HEK293 (cell line): ENCODE results near the gene TMEM222.

Experiments
- BCL11B ChIP-seq: fragments of 450-650 bp; formaldehyde crosslinking; IDR thresholded peaks from 2 replicates; pipeline ENCODE4 v1.5.1; 2016; ENCODE audit warnings: low read depth, missing biosample characterization, missing genetic modification characterization
- GLI4 ChIP-seq: fragments of 450-650 bp; formaldehyde crosslinking; IDR thresholded peaks from 2 replicates; pipeline ENCODE4 v1.5.1; 2016; ENCODE audit warnings: missing biosample characterization, missing genetic modification characterization
- KLF1 ChIP-seq: fragments of 450-650 bp; formaldehyde crosslinking; IDR thresholded peaks from 2 replicates; pipeline ENCODE4 v1.5.1; 2016; ENCODE audit warnings: missing biosample characterization, missing genetic modification characterization
- ZFP3 ChIP-seq: fragments of 450-650 bp; formaldehyde crosslinking; IDR thresholded peaks from 2 replicates; pipeline ENCODE4 v1.5.1; 2016; ENCODE audit warnings: low read depth, missing biosample characterization, missing genetic modification characterization
- ZNF155 ChIP-seq: fragments of 450-650 bp; formaldehyde crosslinking; IDR thresholded peaks from 2 replicates; pipeline ENCODE4 v1.5.1; 2016; ENCODE audit warnings: missing biosample characterization, missing genetic modification characterization
- ZNF169 ChIP-seq: fragments of 450-650 bp; formaldehyde crosslinking; IDR thresholded peaks from 2 replicates; pipeline ENCODE4 v1.5.1; 2016; ENCODE audit warnings: missing biosample characterization, missing genetic modification characterization
- ZNF174 ChIP-seq: fragments of 450-650 bp; formaldehyde crosslinking; IDR thresholded peaks from 2 replicates; pipeline ENCODE4 v1.5.0; 2017; ENCODE audit warnings: missing biosample characterization, mild to moderate bottlenecking, missing genetic modification characterization
- ZNF274 ChIP-seq, 2 experiments: fragments of 200-500 bp in 1 of 2; fragments of 450-650 bp in 1 of 2; sonication (Bioruptor generic) in 1 of 2; formaldehyde crosslinking in 1 of 2; IDR thresholded peaks; 2 replicates each; pipeline versions ENCODE4 v1.5.1 to v1.6.1; 2014 to 2016; ENCODE audit warnings: borderline replicate concordance in 1 of 2, inconsistent platforms in 1 of 2, low read length in 1 of 2, missing biosample characterization in 1 of 2, missing genetic modification characterization in 1 of 2
- ZNF302 ChIP-seq: fragments of 450-650 bp; formaldehyde crosslinking; IDR thresholded peaks from 2 replicates; pipeline ENCODE4 v1.5.1; 2016; ENCODE audit warnings: missing biosample characterization, missing genetic modification characterization, low read depth
- ZNF391 ChIP-seq: fragments of 450-650 bp; formaldehyde crosslinking; IDR thresholded peaks from 2 replicates; pipeline ENCODE4 v1.5.1; 2016; ENCODE audit warnings: low read depth, missing biosample characterization, missing genetic modification characterization, borderline replicate concordance
- ZNF416 ChIP-seq: fragments of 450-650 bp; formaldehyde crosslinking; IDR thresholded peaks from 2 replicates; pipeline ENCODE4 v1.5.1; 2016; ENCODE audit warnings: missing biosample characterization, missing genetic modification characterization
- ZNF426 ChIP-seq: fragments of 450-650 bp; formaldehyde crosslinking; IDR thresholded peaks from 2 replicates; pipeline ENCODE4 v1.5.1; 2017; ENCODE audit warnings: missing biosample characterization, missing genetic modification characterization, mild to moderate bottlenecking, inconsistent platforms, moderate library complexity
- ZNF501 ChIP-seq: fragments of 450-650 bp; formaldehyde crosslinking; IDR thresholded peaks from 2 replicates; pipeline ENCODE4 v1.5.1; 2016; ENCODE audit warnings: missing biosample characterization, missing genetic modification characterization
- ZNF521 ChIP-seq: fragments of 450-650 bp; formaldehyde crosslinking; IDR thresholded peaks from 2 replicates; pipeline ENCODE4 v1.5.1; 2017; ENCODE audit warnings: missing biosample characterization, mild to moderate bottlenecking, missing genetic modification characterization
- ZNF548 ChIP-seq: fragments of 450-650 bp; formaldehyde crosslinking; IDR thresholded peaks from 2 replicates; pipeline ENCODE4 v1.5.1; 2016; ENCODE audit warnings: missing biosample characterization, missing genetic modification characterization
- ZNF560 ChIP-seq: fragments of 450-650 bp; formaldehyde crosslinking; IDR thresholded peaks from 2 replicates; pipeline ENCODE4 v1.5.1; 2017; ENCODE audit warnings: missing biosample characterization, missing genetic modification characterization, borderline replicate concordance
- ZNF701 ChIP-seq: fragments of 450-650 bp; formaldehyde crosslinking; IDR thresholded peaks from 2 replicates; pipeline ENCODE4 v1.5.1; 2016; ENCODE audit warnings: missing biosample characterization, missing genetic modification characterization
- ZNF776 ChIP-seq: fragments of 450-650 bp; formaldehyde crosslinking; IDR thresholded peaks from 2 replicates; pipeline ENCODE4 v1.5.0; 2017; ENCODE audit warnings: missing biosample characterization, missing genetic modification characterization, borderline replicate concordance
- TF ChIP-seq, protein P1 (sequence below): fragments of 450-650 bp; formaldehyde crosslinking; IDR thresholded peaks from 2 replicates; pipeline ENCODE4 v1.5.1; 2016; ENCODE audit warnings: missing biosample characterization, missing genetic modification characterization
- TF ChIP-seq, protein P2 (sequence below): fragments of 450-650 bp; formaldehyde crosslinking; IDR thresholded peaks from 2 replicates; pipeline ENCODE4 v1.5.1; 2017; ENCODE audit warnings: missing biosample characterization, missing genetic modification characterization
- TF ChIP-seq, protein P3 (sequence below): fragments of 450-650 bp; formaldehyde crosslinking; IDR thresholded peaks from 2 replicates; pipeline ENCODE4 v1.5.1; 2017; ENCODE audit warnings: missing biosample characterization, missing genetic modification characterization
- TF ChIP-seq, protein P4 (sequence below): fragments of 450-650 bp; formaldehyde crosslinking; IDR thresholded peaks from 2 replicates; pipeline ENCODE4 v1.5.1; 2016; ENCODE audit warnings: missing biosample characterization, missing genetic modification characterization
- TF ChIP-seq, protein P5 (sequence below): fragments of 450-650 bp; IDR thresholded peaks from 2 replicates; pipeline ENCODE4 v1.5.1; 2018; ENCODE audit warnings: missing biosample characterization, mild to moderate bottlenecking, missing genetic modification characterization
- TF ChIP-seq, protein P6 (sequence below): fragments of 450-650 bp; formaldehyde crosslinking; IDR thresholded peaks from 2 replicates; pipeline ENCODE4 v1.5.1; 2017; ENCODE audit warnings: missing biosample characterization, mild to moderate bottlenecking, missing genetic modification characterization, moderate library complexity

The TMEM222 gene

DNA sequence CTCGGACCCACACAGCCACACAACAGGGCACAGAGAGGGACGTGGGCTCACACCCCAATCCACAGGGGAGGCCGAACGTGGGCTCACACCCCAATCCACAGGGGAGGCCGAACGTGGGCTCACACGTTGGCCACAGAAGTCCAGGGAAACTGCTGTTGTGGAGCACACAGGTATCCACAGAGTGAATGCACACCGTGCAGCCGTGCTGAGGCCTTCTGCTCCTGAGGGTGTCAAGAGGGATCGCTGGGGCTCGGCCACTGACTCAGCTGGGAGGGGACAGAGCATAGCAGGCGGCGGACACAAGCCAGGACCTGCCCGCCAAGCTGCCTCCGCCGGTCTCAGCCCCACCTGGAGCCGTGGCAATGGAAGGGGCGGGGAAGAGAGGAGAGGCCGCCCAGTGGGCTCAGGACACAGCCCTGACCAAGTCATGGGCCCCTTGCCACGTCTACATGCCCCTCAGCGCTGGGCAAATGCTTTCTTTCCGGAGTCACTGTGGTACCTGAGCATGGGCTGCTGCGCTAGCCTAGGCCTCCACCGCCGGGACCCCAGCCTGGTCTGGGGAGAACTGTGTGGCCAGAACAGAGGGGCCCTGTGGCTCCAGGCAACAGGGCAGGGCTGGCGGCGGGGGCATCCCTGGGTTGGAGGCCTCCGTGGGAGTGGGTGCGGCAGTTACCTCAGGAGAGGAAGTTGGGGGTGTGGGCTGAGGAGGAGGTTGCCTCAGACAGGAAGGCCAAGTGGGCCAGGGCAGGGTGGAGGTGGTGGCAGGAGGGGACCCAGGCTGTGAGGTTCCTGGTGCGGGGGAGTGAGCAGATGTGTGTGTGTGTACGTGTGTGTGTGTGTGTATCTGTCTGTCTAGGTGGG, 21.0 kb downstream of the TMEM222 start (continued):
- TF ChIP-seq, protein P1, sequence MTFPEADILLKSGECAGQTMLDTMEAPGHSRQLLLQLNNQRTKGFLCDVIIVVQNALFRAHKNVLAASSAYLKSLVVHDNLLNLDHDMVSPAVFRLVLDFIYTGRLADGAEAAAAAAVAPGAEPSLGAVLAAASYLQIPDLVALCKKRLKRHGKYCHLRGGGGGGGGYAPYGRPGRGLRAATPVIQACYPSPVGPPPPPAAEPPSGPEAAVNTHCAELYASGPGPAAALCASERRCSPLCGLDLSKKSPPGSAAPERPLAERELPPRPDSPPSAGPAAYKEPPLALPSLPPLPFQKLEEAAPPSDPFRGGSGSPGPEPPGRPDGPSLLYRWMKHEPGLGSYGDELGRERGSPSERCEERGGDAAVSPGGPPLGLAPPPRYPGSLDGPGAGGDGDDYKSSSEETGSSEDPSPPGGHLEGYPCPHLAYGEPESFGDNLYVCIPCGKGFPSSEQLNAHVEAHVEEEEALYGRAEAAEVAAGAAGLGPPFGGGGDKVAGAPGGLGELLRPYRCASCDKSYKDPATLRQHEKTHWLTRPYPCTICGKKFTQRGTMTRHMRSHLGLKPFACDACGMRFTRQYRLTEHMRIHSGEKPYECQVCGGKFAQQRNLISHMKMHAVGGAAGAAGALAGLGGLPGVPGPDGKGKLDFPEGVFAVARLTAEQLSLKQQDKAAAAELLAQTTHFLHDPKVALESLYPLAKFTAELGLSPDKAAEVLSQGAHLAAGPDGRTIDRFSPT (tag by site-specific recombination): peak; percentile 60; the same call in 1 of the 2 replicates
- no peak for TF ChIP-seq ZNF521 (tag by site-specific recombination)
- no peak for TF ChIP-seq ZNF548 (tag by site-specific recombination)
- TF ChIP-seq, protein P2, sequence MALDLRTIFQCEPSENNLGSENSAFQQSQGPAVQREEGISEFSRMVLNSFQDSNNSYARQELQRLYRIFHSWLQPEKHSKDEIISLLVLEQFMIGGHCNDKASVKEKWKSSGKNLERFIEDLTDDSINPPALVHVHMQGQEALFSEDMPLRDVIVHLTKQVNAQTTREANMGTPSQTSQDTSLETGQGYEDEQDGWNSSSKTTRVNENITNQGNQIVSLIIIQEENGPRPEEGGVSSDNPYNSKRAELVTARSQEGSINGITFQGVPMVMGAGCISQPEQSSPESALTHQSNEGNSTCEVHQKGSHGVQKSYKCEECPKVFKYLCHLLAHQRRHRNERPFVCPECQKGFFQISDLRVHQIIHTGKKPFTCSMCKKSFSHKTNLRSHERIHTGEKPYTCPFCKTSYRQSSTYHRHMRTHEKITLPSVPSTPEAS (tag by site-specific recombination): peak; percentile 82
- TF ChIP-seq ZNF560 (tag by site-specific recombination): no peak
- no peak for TF ChIP-seq ZNF501 (tag by site-specific recombination)
- no peak for TF ChIP-seq ZNF302 (tag by site-specific recombination)
- TF ChIP-seq, protein P3, sequence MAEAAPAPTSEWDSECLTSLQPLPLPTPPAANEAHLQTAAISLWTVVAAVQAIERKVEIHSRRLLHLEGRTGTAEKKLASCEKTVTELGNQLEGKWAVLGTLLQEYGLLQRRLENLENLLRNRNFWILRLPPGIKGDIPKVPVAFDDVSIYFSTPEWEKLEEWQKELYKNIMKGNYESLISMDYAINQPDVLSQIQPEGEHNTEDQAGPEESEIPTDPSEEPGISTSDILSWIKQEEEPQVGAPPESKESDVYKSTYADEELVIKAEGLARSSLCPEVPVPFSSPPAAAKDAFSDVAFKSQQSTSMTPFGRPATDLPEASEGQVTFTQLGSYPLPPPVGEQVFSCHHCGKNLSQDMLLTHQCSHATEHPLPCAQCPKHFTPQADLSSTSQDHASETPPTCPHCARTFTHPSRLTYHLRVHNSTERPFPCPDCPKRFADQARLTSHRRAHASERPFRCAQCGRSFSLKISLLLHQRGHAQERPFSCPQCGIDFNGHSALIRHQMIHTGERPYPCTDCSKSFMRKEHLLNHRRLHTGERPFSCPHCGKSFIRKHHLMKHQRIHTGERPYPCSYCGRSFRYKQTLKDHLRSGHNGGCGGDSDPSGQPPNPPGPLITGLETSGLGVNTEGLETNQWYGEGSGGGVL (tag by site-specific recombination): peak; percentile 47; the same call in 1 of the 2 replicates
- TF ChIP-seq ZNF776: no peak
- TF ChIP-seq ZNF274 (IDR thresholded peaks at IDR 0.05; ENCODE audit: low read length): no peak
- TF ChIP-seq ZNF274 (tag by site-specific recombination; IDR thresholded peaks at IDR 0.05; ENCODE audit: borderline replicate concordance): no peak
- TF ChIP-seq KLF1 (tag by site-specific recombination): 0 out of 2 replicates have a peak, but pooled peaks have one; percentile 52
- TF ChIP-seq ZNF169: 0 out of 2 replicates have a peak, but pooled peaks have one; percentile 48
- TF ChIP-seq ZNF391 (tag by site-specific recombination): no peak
- TF ChIP-seq, protein P4, sequence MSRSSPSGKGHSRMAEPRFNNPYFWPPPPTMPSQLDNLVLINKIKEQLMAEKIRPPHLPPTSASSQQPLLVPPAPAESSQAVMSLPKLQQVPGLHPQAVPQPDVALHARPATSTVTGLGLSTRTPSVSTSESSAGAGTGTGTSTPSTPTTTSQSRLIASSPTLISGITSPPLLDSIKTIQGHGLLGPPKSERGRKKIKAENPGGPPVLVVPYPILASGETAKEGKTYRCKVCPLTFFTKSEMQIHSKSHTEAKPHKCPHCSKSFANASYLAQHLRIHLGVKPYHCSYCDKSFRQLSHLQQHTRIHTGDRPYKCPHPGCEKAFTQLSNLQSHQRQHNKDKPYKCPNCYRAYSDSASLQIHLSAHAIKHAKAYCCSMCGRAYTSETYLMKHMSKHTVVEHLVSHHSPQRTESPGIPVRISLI: no peak
- no peak for TF ChIP-seq ZNF701
- TF ChIP-seq ZNF426: no peak
- no peak for TF ChIP-seq ZFP3 (tag by site-specific recombination)
- TF ChIP-seq ZNF416 (tag by site-specific recombination): no peak
- TF ChIP-seq, protein P5, sequence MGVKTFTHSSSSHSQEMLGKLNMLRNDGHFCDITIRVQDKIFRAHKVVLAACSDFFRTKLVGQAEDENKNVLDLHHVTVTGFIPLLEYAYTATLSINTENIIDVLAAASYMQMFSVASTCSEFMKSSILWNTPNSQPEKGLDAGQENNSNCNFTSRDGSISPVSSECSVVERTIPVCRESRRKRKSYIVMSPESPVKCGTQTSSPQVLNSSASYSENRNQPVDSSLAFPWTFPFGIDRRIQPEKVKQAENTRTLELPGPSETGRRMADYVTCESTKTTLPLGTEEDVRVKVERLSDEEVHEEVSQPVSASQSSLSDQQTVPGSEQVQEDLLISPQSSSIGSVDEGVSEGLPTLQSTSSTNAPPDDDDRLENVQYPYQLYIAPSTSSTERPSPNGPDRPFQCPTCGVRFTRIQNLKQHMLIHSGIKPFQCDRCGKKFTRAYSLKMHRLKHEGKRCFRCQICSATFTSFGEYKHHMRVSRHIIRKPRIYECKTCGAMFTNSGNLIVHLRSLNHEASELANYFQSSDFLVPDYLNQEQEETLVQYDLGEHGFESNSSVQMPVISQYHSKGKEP (tag by site-specific recombination): no peak
- no peak for TF ChIP-seq ZNF174
- TF ChIP-seq, protein P6, sequence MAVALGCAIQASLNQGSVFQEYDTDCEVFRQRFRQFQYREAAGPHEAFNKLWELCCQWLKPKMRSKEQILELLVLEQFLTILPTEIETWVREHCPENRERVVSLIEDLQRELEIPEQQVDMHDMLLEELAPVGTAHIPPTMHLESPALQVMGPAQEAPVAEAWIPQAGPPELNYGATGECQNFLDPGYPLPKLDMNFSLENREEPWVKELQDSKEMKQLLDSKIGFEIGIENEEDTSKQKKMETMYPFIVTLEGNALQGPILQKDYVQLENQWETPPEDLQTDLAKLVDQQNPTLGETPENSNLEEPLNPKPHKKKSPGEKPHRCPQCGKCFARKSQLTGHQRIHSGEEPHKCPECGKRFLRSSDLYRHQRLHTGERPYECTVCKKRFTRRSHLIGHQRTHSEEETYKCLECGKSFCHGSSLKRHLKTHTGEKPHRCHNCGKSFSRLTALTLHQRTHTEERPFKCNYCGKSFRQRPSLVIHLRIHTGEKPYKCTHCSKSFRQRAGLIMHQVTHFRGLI (tag by site-specific recombination): no peak
- TF ChIP-seq BCL11B (tag by site-specific recombination): no peak
- 0 out of 2 replicates have a peak, but pooled peaks have one; percentile 44 for TF ChIP-seq GLI4 (tag by site-specific recombination)
- no peak for TF ChIP-seq ZNF155 (tag by site-specific recombination)
